NCI-H774 (cell line): ENCODE results near the gene DSTYK.
"Not testable (repeated sequence)": the region's sequence is repeated elsewhere in the genome, so short reads cannot be mapped to it uniquely, and the experiment has no call there.

ENCODE experiments used
- DNase-seq: peaks from one replicate; lab custom pipeline; 2025; lab: John Stamatoyannopoulos, UW

The DSTYK gene

DNA sequence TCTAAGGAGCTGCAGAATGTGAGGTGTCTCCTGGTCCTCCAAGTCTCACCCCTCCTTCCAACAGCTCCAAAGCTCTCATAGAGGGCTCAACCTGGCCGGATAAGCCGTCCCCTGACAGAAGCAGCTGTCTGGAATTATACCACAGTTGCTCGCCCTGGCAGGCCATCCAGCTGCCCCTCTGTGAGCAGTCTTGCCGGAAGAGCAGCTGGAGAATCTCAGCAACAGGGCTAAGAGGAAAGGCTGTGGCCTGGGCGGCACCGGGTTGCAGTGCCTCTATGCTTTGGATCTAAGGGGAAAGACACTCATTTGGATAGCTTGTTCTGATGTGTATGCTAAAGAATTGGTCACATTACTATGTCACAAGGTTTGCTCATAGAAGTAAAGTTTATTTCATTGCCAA is 28.6 kb upstream of the DSTYK start:
- DNase-seq: no peak

DNA sequence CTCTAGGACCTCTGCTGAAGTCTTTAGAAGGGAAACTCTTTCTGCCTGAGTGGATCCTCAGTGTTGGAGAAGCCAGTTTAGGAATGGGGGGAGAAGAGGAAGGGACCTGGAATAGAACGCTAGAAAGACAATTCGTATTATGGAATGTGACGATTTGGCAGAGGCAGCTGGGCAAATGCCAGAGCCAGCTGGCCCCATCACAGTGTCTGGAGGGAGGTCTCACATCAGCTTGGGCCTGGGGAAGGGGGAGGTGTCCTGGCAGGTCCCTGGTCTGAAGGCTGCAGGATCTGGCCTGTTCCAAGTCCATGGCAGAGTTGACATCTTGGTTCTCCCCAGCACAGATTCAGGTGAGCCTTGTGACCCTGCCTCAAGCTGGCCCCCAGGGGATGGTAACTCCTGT is 27.6 kb upstream of the DSTYK start:
- DNase-seq: no peak

DNA sequence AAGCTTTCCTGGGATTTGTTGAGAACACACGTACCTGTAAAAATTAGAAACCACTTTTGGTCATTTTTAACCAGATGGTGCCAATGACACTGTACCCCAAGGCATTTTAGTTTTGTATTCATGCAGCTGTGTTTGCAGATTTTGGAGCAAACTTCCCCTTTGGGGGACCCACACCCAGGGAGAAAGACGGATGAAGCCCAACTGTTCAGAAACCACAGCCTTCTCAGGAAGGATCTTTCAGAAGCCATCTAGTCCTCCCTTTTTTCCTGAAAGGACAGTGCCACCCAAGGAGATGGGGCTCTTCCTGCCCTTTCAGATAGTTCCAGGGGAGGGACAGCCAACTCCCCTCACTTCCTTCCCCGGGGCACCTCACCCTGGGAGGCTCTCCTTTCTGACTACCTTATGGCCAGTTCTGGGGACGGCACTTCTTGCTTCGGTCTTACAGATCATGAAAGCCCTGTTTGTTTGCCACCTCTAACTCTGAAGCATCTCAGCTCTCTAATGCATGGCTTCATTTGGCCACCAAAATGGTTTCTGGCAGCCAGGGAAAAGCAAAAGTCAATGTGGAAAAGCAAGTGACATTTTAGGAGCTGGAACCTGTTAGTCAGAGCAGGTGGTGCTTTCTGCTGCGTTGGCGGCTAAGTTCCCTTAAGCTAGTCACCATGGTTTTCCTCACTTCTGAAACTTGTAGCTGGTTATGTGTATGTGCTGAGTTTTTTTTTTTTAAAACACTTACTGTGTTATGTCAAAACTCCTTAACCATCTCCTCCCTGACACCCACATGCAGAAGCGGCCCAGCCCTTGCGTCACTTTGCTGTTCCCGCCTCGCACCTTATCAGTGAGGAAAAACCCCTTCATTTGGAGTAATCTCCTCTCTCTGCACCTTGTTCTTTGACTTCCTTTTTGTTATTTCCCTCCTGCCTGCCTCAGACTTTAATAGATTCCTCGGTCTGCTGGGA is 26.3 kb upstream of the DSTYK start:
- DNase-seq: no peak

DNA sequence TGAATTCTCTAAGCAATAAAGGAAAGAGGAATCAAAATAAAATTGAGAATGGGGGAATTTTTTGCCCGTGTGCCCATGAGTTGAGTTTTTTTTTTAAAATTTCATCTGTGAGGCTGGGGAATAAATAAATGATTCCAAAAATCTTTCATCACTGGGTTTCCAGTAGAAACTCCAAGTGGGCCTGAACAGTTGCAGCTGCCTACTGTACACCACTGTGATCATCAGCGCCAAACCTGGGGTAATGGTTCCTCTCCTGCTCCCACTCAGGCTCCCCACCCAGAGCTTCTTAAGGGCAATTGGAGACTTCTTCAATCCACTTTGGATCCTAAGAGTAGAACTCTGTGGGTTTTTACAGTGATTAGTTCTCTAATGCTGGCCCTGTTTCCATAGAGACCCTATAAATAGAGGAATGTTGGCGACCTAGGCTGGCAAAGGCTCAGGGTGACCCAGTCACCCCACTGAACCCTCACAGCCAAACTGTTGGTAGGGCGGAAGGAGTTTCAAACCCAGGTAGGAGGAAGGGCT is 25.5 kb upstream of the DSTYK start:
- no peak for DNase-seq

DNA sequence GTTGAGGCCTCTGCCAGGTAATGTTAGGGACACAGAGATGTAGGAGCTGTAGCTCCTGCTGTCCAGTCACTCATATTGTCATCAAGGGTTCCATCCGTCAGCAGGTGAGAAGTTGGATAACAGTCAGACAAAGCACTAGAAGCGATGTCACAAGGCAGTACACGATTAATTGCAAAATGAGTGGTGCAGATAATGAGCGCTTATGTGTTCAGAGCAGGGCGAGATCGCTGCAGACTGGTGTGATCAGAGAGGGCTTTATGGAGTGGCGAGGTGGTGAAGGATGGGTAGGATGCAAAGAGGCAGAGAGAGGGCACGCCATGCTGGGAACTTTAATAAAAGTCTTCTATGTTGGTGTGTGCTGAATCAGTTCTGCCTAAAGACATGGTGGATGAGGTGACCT is 25.0 kb upstream of the DSTYK start:
- DNase-seq: no peak

DNA sequence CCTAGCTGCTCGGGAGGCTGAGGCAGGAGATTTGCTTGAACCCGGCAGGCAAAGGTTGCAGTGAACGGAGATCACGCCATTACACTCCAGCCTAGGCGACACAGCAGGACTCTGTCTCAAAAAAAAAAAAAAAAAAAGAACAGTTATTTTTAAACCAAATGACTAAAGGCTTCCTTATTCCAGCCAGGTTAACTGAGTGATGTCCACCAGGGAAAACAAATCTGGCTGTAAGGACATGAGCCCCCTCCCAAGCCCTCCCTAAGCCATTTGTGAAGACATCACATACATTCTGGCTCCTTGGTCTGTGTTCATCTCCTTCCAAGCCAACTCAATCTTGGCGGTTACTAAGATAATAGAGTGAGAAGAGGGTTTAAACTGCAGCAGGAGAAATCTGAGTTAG is 24.4 kb upstream of the DSTYK start:
- DNase-seq: no peak

DNA sequence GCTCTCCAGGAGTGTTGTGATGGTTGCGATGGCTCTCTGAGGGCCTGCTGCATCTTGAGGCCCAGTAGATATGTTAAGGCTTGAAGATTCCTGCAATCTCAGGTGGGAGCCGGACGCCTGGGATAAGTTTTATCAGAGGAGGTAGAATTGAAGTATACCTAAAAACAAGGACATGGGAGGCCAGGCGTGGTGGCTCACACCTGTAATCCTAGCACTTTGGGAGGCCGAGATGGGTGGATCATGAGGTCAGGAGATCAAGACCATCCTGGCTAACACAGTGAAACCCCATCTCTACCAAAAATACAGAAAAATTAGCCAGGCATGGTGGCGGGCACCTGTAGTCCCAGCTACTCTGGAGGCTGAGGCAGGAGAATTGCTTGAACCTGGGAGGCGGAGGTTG is 22.5 kb upstream of the DSTYK start:
- not testable (repeated sequence) for DNase-seq

DNA sequence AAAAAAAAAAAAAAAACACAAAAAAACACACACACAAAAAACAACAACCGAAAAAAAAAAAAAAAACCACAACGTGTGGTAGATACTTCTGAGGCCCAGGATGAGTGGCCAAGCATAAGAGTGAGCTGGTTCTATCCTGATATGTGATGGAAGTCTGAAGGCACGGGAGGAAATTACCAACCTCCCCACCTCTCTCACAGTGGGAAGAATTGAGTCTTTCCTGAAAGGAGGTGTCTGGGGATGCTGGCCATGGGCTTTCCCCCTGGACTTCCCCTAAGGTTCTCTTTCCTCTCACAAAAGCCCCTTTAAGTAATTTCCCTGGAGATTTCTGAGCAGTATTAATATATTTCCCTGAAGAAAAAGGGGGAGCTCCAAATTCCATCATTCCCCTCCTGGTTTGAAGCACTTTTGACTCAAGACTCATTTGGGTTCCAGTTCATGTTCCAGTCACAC is 21.5 kb upstream of the DSTYK start:
- DNase-seq: no peak

DNA sequence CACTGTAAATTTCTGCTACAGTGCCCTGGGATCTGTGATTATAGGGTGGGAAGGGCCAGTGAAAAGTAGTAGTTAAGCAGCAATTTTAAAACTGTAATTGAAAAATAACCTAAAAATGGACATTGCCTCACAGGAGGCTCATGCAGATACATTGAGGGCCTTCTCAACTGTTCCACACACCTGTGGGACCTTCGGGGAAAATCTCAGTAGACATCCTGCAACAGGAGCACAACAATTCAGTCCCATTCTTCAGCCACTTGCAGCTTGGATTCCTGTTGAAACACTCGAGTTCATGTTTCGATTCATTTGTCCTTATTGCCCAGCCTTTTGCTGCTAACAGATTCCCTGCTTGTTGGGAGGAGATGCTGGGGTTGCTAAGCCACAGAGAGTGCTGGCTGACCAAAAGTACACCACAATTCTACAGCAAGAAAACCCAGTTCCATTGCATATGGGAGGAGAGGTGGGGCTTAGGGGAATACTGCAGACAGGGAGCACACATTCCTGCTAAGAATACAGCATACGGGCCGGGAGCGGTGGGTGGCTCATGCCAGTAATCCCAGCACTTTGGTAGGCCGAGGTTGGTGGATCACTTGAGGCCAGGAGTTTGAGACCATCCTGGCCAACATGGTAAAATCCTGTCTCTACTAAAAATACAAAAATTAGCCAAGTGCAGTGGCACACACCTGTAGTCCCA is 20.8 kb upstream of the DSTYK start:
- DNase-seq: no peak

DNA sequence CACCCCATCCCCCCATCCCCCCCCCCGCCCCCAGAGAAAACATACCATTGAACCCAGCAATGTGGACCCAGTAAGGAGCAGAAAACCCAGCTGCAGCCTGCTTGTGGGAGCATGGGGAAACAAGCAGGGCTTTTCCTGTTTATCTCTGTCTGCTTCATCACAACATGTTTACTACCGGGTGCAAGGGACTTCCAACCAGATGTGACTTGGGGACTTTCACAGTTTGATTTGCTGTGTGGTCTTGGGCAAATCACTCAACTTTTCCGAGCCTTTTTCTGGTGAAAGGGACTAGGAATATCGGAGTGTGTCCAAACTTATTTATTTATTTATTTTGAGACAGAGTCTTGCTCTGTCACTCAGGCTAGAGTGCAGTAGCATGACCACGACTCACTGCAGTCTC is 19.5 kb upstream of the DSTYK start:
- no peak for DNase-seq

DNA sequence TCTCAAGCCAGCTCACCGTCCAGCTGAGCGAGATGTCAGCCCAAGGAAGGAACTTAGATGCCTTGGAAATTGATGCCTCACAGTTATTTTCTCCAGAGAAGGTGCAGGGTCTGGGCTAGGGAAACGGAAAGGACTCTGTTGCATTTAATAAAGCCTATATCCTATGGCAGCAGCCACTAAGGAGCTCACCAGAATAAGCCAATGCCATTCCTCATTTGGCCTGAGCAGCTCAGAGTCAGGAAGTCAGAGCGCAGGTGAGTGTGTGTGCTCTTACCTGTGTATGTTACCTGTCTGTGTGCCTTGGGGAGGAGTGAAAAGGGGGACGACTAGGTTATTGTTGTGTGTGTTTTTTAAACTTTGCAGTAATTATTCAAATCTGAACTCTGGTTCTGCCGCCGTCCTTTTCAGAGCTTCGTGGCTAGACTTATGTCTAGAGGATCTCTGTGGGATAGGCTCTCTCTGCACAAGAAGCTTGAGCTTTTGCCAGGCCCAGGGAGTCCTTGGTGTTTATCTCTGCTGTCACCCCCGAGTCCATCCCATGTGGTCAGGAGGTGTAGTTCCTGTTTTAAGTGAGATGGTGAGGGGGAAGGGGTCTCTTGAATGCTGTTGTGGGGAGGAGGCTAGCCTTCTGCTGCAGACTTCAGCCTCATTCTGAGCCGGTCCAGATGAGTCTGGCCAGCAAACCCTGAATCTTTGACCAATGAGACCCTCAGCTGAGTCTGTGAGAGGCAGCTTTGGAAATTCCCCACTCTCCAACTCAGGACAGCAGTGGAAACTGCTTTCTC is 18.6 kb upstream of the DSTYK start:
- no peak for DNase-seq

DNA sequence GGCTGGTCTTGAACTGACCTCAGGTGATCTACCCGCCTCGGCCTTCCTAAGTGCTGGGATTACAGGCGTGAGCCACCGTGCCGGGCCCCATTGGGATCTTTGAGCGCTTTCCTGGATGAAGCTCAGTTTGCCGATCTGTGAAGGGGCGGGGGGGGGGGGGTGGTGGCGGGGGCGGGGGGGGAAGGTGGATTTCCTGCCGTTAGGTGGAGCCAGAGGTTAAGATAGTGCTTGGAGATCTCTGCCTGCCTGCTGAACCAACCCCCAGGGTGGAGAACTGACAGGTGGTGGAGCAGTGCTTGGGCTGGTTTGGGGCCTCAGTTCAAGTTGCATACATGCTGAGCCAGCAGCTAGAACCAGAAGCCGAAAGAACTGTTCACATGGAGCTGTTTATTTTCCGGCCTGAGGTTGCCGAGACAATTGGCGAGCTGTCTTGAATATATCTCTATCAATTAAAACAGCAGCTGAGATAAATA is 17.9 kb upstream of the DSTYK start:
- peak; percentile 74 for DNase-seq

DNA sequence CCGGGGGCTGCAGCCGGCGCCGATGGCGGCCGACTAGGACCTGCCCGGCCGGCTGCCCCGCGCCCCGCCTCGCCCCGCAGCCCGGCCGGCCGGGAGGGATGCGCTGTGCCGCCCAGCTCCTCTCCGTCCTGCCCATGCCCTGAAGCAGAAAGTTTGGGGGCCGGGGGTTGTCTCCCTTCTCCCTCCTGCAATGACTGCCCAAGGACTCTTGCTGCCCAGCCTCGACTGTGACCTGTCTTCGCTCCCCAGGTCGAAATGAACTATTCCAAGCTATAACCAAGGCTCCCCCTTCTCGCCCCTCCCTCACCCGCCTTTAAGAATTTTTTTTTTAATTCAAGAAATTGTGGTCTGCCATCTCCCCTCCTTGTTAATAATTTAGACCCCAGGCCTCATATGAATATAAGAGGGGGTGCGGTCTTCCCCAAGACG is 16.6 kb upstream of the DSTYK start:
- DNase-seq: no peak

DNA sequence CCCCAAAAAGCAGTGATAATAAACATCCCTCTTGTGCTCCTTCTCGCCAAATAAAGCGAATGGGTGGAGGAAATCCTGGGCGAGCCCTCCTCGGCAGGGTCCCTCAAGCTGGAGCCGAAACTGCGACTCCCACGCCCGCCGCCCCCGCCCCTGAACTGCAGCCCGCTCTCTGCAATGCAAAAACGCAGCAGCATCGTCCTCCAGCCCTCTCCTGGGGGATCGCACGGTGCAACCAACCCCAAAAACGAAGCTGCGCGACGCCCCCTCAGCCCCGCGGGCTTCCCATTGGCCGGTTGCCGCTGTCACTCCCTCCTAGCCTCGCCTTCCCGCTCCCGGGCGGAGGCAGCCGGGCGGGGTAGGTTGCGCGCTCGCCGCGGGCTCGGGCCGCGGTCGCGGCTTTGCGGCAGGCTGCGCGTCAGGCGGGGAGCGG is 16.1 kb upstream of the DSTYK start, which contains the start of gene TMCC2:
TMCC2 (plus strand) TSS at position 363 of the 430 bp plus-strand sequence. CDS start 619 bp downstream, outside the sequence.
- DNase-seq: peak; percentile 86

DNA sequence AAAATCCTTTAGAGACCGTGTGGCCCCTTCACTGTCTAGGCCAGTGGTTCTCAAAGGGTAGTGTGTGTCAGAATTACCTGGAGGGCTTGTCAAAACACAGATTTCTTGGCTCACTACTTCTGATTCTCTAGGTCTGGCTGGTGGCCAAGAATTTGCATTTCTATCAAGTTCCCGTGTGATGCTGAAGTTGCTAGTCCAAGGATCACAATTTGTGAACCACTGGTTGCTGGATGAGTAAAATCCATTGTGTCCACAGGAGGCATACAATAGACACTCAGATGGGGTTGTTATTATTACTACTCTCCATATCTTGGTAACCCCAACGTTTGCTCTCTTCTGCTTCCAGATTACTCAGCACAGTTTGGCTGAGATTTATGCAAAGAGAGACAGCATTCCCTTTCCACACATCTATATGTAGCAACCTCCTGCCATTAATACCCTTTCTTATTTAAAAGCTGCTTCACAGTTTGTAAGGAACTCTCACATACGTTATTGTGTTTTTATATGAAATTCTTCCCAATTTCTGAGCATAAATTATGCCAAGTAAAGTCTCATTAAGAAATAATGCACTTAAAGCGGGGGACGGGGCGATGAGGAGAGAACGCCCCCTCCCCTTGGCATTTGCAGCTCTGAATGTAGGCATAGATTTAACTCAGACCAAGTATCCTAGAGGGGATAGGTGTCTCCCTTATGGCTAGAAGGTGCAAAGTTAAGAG is 15.5 kb upstream of the DSTYK start:
- DNase-seq: no peak

DNA sequence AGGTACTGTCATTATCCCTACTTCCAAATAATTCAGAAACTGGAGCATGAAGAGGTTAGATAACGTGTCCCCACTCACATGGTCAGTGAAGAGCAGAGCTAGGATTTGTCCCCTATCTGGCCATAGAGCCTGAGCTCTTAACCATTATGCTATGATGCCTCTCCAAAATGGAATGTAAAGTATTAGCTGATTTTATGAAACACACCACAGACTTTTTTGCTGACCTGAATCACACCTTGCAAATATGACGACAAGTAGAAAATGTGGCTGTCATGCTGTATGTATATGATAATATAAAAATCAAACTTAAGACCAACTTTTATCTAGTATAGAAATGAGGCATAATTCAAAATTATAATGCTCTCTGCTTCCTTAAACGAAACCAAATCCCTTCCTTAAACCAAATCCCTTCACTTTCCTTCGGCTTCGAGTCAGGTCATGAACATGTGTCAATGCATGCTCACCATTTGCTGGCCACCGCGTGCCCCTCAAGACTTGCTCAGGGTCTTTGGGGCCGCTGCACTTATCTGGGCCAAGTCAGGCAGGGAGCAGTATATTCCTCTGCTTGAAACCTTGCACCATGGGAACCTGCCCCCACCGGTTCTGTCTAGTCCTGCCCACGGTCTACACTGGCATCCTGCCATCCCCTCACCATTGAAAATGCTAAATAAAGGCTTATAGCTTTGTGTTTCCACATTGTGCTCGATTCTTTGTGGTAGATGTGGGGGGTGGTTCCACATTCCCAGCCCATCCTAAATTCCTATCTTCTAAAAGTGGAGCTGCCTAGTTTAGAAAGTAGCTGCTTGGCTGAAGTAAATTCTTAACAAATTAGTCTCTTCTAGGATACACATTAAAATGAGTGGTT is 14.6 kb upstream of the DSTYK start:
- DNase-seq: no peak

DNA sequence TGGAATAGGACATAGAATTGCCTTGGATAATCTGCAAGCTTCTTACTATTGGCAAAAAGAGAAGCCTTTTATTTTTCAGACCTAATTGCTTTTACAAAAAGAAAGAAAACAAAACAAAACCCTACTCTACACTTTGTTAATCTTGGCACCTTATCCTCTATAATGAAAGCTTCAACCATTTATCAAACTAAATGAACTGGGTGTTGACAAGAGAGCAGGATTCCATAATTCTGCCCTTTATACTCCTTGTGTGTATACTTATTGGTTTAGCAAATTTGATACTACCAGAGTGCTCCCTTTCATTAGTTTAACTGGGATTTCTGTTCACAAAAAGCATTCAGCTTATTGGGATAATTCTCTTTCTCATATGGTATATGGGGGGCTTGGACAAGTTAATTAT is 13.2 kb upstream of the DSTYK start:
- no peak for DNase-seq

DNA sequence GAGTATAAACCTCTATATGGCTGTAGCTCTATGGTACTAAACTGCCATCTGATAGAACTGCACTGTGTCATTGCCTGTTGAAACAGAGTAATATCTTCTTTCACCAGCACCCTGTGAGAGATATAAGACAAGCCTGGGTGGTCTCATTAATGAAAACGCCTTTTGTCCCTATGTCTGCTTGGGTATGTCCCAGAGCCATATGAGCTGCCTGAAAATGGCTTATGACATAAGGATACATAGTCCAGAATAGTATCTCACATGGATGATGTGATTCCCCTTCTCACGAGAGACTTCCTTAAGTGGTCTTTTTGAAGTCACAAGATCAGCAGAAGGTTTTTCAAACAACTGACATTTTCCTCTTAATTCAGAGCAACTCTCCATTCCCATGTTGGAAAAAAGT is 8.9 kb upstream of the DSTYK start:
- no peak for DNase-seq

DNA sequence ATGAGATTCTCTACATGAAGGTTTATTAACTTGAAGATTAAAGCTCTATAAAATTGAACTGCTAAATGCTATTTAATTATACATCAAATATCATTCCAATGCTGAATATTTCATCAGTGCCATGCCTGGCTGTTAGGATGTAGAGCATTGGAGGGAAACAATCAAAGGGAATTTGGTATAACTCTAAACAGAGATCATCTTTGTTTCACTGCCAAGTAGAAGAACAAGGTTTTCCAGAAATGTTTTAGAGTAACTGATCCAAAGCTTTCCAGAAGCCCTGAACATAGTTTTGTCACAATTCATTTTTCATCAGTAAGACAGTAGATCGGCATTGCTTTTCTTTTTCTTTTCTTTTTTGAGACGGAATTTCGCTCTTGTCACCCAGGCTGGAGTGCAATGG is 5.9 kb upstream of the DSTYK start:
- no peak for DNase-seq

DNA sequence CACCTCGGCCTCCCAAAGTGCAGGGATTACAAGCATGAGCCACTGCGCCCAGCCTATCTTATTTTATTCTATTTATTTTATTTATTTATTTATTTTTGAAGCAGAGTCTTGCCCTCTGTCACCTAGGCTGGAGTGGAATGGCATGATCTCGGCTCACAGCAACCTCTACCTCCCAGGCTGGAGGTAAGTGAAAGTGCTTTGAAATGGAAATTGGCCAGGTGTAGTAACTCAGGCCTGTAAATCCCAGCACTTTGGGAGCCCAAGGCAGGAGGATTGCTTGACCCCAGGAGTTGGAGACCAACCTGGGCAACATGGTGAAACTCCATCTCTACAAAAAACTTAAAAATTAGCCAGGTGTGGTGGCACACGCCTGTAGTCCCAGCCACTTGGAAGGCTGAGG is 5.1 kb upstream of the DSTYK start:
- no peak for DNase-seq
